Fibroblast of skin of scalp (primary cell): ENCODE data around the gene LENG9. TPM values are rescaled to one million over a fixed set of nuclear protein-coding genes. Genes with fewer than 3 reads are reported as not detected.
"Not testable (repeated sequence)": the region's sequence is repeated elsewhere in the genome, so short reads cannot be mapped to it uniquely, and the experiment has no call there.

Source experiments
- DNase-seq: peaks from one replicate; pipeline ENCODE4 v3.0.0-alpha.2; 2013
- polyA plus RNA-seq, 2 experiments: library from polyadenylated mRNA; unstranded; fragments of 120-200 nt; gene quantifications; one replicate each; pipeline ENCODE4 v1.2.1, GENCODE V29; 2013; ENCODE audit not compliant: insufficient read length in 2 of 2

LENG9 gene
- polyA plus RNA-seq (2013, experiment 1 of 2; ENCODE audit: insufficient read length): 3.3 TPM
- polyA plus RNA-seq (2013, experiment 2 of 2; ENCODE audit: insufficient read length): 4.0 TPM

- DNase-seq: peak; percentile 99
Observed at GRCh38 chr19:54463531-54464043, at the start of gene LENG9. Gene LENG9, minus strand, starts transcription at chr19:54463778. Its CDS starts 252 bp downstream, at chr19:54463526.

GRCh38 chr19:54509200-54509940, 45.8 kb upstream of the LENG9 start:
- DNase-seq: not testable (repeated sequence)

GRCh38 chr19:54508487-54508886, 44.9 kb upstream of the LENG9 start:
- not testable (repeated sequence) for DNase-seq

- no peak for DNase-seq
Observed at GRCh38 chr19:54507824-54508223, 44.2 kb upstream of the LENG9 start.

GRCh38 chr19:54507038-54507717, 43.6 kb upstream of the LENG9 start:
- not testable (repeated sequence) for DNase-seq

- DNase-seq: no peak
Observed at GRCh38 chr19:54506079-54506478, 42.5 kb upstream of the LENG9 start.

- not testable (repeated sequence) for DNase-seq
Observed at GRCh38 chr19:54505542-54505941, 42.0 kb upstream of the LENG9 start.

GRCh38 chr19:54502518-54503048, 39.0 kb upstream of the LENG9 start, which contains the start of gene LAIR2:
Gene LAIR2, plus strand, starts transcription at chr19:54502831. Its CDS starts 88 bp downstream, at chr19:54502919.
- DNase-seq: no peak

- not testable (repeated sequence) for DNase-seq
Observed at GRCh38 chr19:54498451-54498772, 34.8 kb upstream of the LENG9 start.

GRCh38 chr19:54497747-54498450, 34.3 kb upstream of the LENG9 start:
- not testable (repeated sequence) for DNase-seq

- DNase-seq: not testable (repeated sequence)
Observed at GRCh38 chr19:54495284-54495683, 31.7 kb upstream of the LENG9 start.

GRCh38 chr19:54493967-54494585, 30.5 kb upstream of the LENG9 start:
- DNase-seq: no peak

- not testable (repeated sequence) for DNase-seq
Observed at GRCh38 chr19:54493056-54493455, 29.5 kb upstream of the LENG9 start.

GRCh38 chr19:54492568-54492967, 29.0 kb upstream of the LENG9 start:
- DNase-seq: no peak

- DNase-seq: no peak
Observed at GRCh38 chr19:54489766-54490165, 26.2 kb upstream of the LENG9 start.

- no peak for DNase-seq
Observed at GRCh38 chr19:54489341-54489740, 25.8 kb upstream of the LENG9 start.

- DNase-seq: no peak
Observed at GRCh38 chr19:54485851-54486250, 22.3 kb upstream of the LENG9 start.

- no peak for DNase-seq
Observed at GRCh38 chr19:54484451-54484850, 20.9 kb upstream of the LENG9 start.

GRCh38 chr19:54482889-54483288, 19.3 kb upstream of the LENG9 start:
- DNase-seq: no peak

GRCh38 chr19:54481326-54481930, 17.9 kb upstream of the LENG9 start:
- peak; percentile 44 for DNase-seq

GRCh38 chr19:54480051-54480450, 16.5 kb upstream of the LENG9 start:
- DNase-seq: no peak
